Neural crest cell (in vitro differentiated cells): ENCODE results near the gene SFXN1. TPM values are rescaled to one million over a fixed set of nuclear protein-coding genes. Genes with fewer than 3 reads are reported as not detected.

Experiments used
- DNase-seq: peaks from one replicate; pipeline ENCODE4 v3.0.0; 2021; ENCODE audit warnings: low read depth, mixed read lengths, low spot score
- H3K27ac Mint-ChIP-seq: one replicate; pipeline ENCODE4 v1.8.0; 2021; ENCODE audit warnings: mild to moderate bottlenecking, mixed read lengths; ENCODE audit not compliant: unreplicated experiment
- H3K27me3 Mint-ChIP-seq: 2 replicates; pipeline ENCODE4 v1.8.0; 2021; ENCODE audit warnings: low read depth, mild to moderate bottlenecking, mixed read lengths
- H3K36me3 Mint-ChIP-seq: 2 replicates; pipeline ENCODE4 v1.8.0; 2021; ENCODE audit warnings: low read depth, mild to moderate bottlenecking, mixed read lengths
- H3K4me1 Mint-ChIP-seq: 2 replicates; pipeline ENCODE4 v1.8.0; 2021; ENCODE audit warnings: mixed read lengths
- H3K4me3 Mint-ChIP-seq: one replicate; pipeline ENCODE4 v1.8.0; 2021; ENCODE audit warnings: mild to moderate bottlenecking, mixed read lengths
- H3K9me3 Mint-ChIP-seq: 2 replicates; pipeline ENCODE4 v1.8.0; 2021; ENCODE audit warnings: mixed read lengths
- CTCF ChIP-seq: fragments of 200-600 bp; sonication (generic); conservative IDR thresholded peaks from 2 replicates; pipeline ENCODE4 v1.5.0; 2021; ENCODE audit warnings: antibody characterized with exemption, mild to moderate bottlenecking
- total RNA-seq: library from RNA; stranded (reverse); gene quantifications from 2 replicates; pipeline ENCODE4 v1.2.1, GENCODE V29; 2021

The SFXN1 gene
- total RNA-seq, 1 donor from 2014 or later = 103 TPM

GRCh38 chr5:175487514-175488222 is 9.3 kb downstream of the SFXN1 start:
- Mint-ChIP-seq H3K4me3 (no peak overlapping the region), H3K27ac (peak overlapping the region; percentile 14), H3K27me3 (no peaks in the 10 kb centered on the region), H3K4me1 (peaks cover 13% of the 10 kb centered on the region), H3K36me3 (peaks cover 42% of the 10 kb centered on the region), H3K9me3 (no peaks in the 10 kb centered on the region)
- DNase-seq = no peak
- no peak for TF ChIP-seq CTCF

DNA sequence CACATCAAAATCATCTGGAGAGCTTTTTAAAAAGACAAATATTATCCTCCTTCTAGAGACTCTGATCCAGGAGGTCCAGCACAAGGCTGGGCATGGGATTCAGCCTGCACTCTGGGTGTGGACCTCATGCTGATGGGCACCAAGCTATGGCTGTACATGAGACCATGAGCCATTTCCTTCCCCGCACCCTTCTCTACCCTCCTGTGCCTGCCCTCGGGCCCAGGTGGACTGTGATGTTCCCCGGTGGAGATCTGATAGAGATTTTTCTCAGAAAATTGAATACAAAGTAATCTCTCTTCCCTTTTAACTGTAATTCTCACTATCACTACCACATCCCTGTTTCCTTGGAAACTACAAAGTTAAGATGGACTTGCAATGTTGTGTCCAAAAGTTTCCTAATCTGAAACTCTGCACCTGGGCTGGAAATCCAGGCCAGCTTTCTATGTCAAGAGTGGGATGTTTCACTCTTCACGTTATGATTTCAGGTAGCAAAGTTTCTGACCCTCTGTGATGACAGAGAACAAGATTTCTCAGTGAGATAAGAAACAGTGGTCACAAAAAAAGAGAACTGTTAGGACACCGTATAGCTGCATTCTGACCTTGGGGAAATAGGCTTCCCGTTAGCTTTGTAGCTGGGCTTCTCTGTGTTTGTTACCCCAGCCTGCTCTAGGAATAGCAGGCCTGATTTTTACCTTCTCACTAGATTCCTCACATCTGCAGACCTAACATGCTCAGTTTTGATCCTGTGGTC is 11.5 kb downstream of the SFXN1 start:
- no peak for DNase-seq
- peaks cover 11% of the 10 kb centered on the region for H3K4me1 Mint-ChIP-seq
- no peaks in the 10 kb centered on the region for H3K9me3 Mint-ChIP-seq
- H3K27me3 Mint-ChIP-seq = no peaks in the 10 kb centered on the region
- peaks cover 40% of the 10 kb centered on the region for H3K36me3 Mint-ChIP-seq
- no peak for TF ChIP-seq CTCF
- no peak overlapping the region for H3K27ac Mint-ChIP-seq
- H3K4me3 Mint-ChIP-seq = no peak overlapping the region

DNA sequence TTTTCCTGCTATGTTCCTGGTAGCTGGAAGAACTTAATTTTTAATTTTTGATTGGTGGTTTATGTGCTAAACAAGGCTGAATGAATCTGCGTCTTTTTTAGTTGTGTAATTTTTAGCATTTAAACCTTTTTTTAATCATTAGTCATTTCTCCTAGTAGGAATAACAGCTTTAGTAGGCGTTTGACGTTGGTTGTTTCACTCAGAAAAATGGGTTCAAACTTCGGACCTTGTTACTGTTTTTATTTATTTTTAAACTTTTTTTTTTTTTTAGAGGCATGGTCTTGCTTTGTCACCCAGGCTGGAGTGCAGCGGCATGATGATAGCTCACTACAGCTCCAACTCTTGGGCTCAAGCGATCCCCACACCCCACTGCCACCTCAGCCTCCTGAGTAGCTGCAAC is 12.9 kb downstream of the SFXN1 start:
- H3K4me3 Mint-ChIP-seq = no peak overlapping the region
- TF ChIP-seq CTCF = no peak
- no peaks in the 10 kb centered on the region for H3K27me3 Mint-ChIP-seq
- peaks cover 8% of the 10 kb centered on the region for H3K4me1 Mint-ChIP-seq
- no peak for DNase-seq
- H3K27ac Mint-ChIP-seq = no peak overlapping the region
- H3K9me3 Mint-ChIP-seq = no peaks in the 10 kb centered on the region
- peaks cover 38% of the 10 kb centered on the region for H3K36me3 Mint-ChIP-seq

GRCh38 chr5:175493260-175493659 is 14.9 kb downstream of the SFXN1 start:
- no peak for TF ChIP-seq CTCF
- Mint-ChIP-seq H3K27me3 (no peaks in the 10 kb centered on the region), H3K9me3 (no peaks in the 10 kb centered on the region), H3K4me3 (no peak overlapping the region), H3K27ac (peak overlapping the region; percentile 72), H3K4me1 (no peaks in the 10 kb centered on the region), H3K36me3 (peaks cover 28% of the 10 kb centered on the region)
- no peak for DNase-seq

- no peak for DNase-seq
- Mint-ChIP-seq H3K9me3 (no peaks in the 10 kb centered on the region), H3K4me3 (no peak overlapping the region), H3K36me3 (peaks cover 26% of the 10 kb centered on the region), H3K27ac (no peak overlapping the region), H3K4me1 (no peaks in the 10 kb centered on the region), H3K27me3 (no peaks in the 10 kb centered on the region)
- TF ChIP-seq CTCF = no peak
Observed at GRCh38 chr5:175493726-175494125, 15.4 kb downstream of the SFXN1 start.
